Liver (tissue), 9 donors: Measurements from ENCODE around the gene SCARF1. TPM values are rescaled to one million over a fixed set of nuclear protein-coding genes. Genes with fewer than 3 reads are reported as not detected.

Source experiments
- DNase-seq: peaks from one replicate; pipeline ENCODE4 v3.0.0-alpha.2; 2017; ENCODE audit warnings: low spot score
- H3K27ac ChIP-seq, 2 donors: one replicate each; pipeline ENCODE4 v1.7.0; 2013; ENCODE audit warnings: inconsistent platforms in 2 of 2, low read length in 2 of 2, control low read depth in 1 of 2, low read depth in 1 of 2, mild to moderate bottlenecking in 1 of 2
- H3K27me3 ChIP-seq, 4 donors: one replicate each; pipeline versions ENCODE4 v1.6.1 to v1.7.0; 2013; ENCODE audit warnings: low read length in 3 of 4, inconsistent platforms in 1 of 4, mild to moderate bottlenecking in 1 of 4, moderate library complexity in 1 of 4; ENCODE audit not compliant: control insufficient read depth in 4 of 4, insufficient read depth in 4 of 4
- H3K36me3 ChIP-seq, 4 donors: one replicate each; pipeline versions ENCODE4 v1.6.1 to v1.7.0; 2013; ENCODE audit warnings: low read length in 3 of 4, mild to moderate bottlenecking in 3 of 4, low read depth in 1 of 4, moderate library complexity in 1 of 4; ENCODE audit not compliant: control insufficient read depth in 4 of 4, insufficient read depth in 3 of 4
- H3K4me1 ChIP-seq, 4 donors: one replicate each; pipeline versions ENCODE4 v1.6.1 to v1.7.0; 2013; ENCODE audit warnings: low read length in 3 of 4, mild to moderate bottlenecking in 3 of 4, moderate library complexity in 1 of 4; ENCODE audit not compliant: control insufficient read depth in 4 of 4, insufficient read depth in 4 of 4
- H3K4me3 ChIP-seq, 3 donors: one replicate each; pipeline versions ENCODE4 v1.6.1 to v1.7.0; 2013; ENCODE audit warnings: low read length in 3 of 3, control low read depth in 1 of 3, low read depth in 1 of 3, mild to moderate bottlenecking in 1 of 3
- H3K9ac ChIP-seq, 2 donors: one replicate each; pipeline ENCODE4 v1.7.0; 2013; ENCODE audit warnings: low read length in 2 of 2, mild to moderate bottlenecking in 2 of 2, moderate library complexity in 2 of 2, control low read depth in 1 of 2, low read depth in 1 of 2
- H3K9me3 ChIP-seq, 4 donors: one replicate each; pipeline versions ENCODE4 v1.6.1 to v1.7.0; 2013; ENCODE audit warnings: low read length in 3 of 4; ENCODE audit not compliant: control insufficient read depth in 4 of 4
- EGR1 ChIP-seq, 2 donors: IDR thresholded peaks; 2 replicates each; pipeline ENCODE4 v1.6.1; 2016 to 2018; ENCODE audit warnings: antibody characterized with exemption in 2 of 2, low read depth in 2 of 2
- FOXA1 ChIP-seq: IDR thresholded peaks from 2 replicates; pipeline ENCODE4 v1.6.1; 2016; ENCODE audit warnings: antibody characterized with exemption
- FOXA2 ChIP-seq: IDR thresholded peaks from 2 replicates; pipeline ENCODE4 v1.6.1; 2016; ENCODE audit warnings: antibody characterized with exemption
- GABPA ChIP-seq, 2 donors: IDR thresholded peaks in 1 of 2; conservative IDR thresholded peaks in 1 of 2; 2 replicates each; pipeline ENCODE4 v1.6.1; 2016; ENCODE audit warnings: antibody characterized with exemption in 2 of 2, mild to moderate bottlenecking in 1 of 2, moderate library complexity in 1 of 2
- HNF4A ChIP-seq, 2 donors: conservative IDR thresholded peaks; 2 replicates each; pipeline ENCODE4 v1.6.1; 2016; ENCODE audit warnings: antibody characterized with exemption in 2 of 2, mild to moderate bottlenecking in 2 of 2
- HNF4G ChIP-seq: IDR thresholded peaks from 2 replicates; pipeline ENCODE4 v1.6.1; 2016; ENCODE audit warnings: antibody characterized with exemption
- NR2F2 ChIP-seq: IDR thresholded peaks from 2 replicates; pipeline ENCODE4 v1.6.1; 2016; ENCODE audit warnings: antibody characterized with exemption
- RAD21 ChIP-seq, 2 donors: IDR thresholded peaks; 2 replicates each; pipeline ENCODE4 v1.6.1; 2016; ENCODE audit warnings: antibody characterized with exemption in 2 of 2, mild to moderate bottlenecking in 2 of 2
- RXRA ChIP-seq, 2 donors: IDR thresholded peaks; 2 replicates each; pipeline ENCODE4 v1.6.1; 2017 to 2018; ENCODE audit warnings: antibody characterized with exemption in 2 of 2, mild to moderate bottlenecking in 1 of 2
- SP1 ChIP-seq: IDR thresholded peaks from 2 replicates; pipeline ENCODE4 v1.6.1; 2018; ENCODE audit warnings: antibody characterized with exemption, mild to moderate bottlenecking
- TAF1 ChIP-seq: conservative IDR thresholded peaks from 2 replicates; pipeline ENCODE4 v1.6.1; 2016; ENCODE audit warnings: antibody characterized with exemption, mild to moderate bottlenecking
- YY1 ChIP-seq: IDR thresholded peaks from 2 replicates; pipeline ENCODE4 v1.6.1; 2016; ENCODE audit warnings: antibody characterized with exemption, mild to moderate bottlenecking
- WGBS: extraction: QIAGEN DNeasy Blood & Tissue Kit; methylation state at CpG from one replicate; pipeline ENCODE4 v1.1.7; 2013; 5-methylcytosine and 5-hydroxymethylcytosine counted together
- polyA plus RNA-seq, 2 donors: library from polyadenylated mRNA; stranded (reverse) in 1 of 2; unstranded in 1 of 2; fragments of 200-250 nt in 1 of 2; fragments of >200 nt in 1 of 2; fragmentation: Nextera tagmentation in 1 of 2; extraction: Ambion mirVana in 1 of 2; gene quantifications; one replicate each; pipeline versions ENCODE4 v1.2.1 to v1.2.3, GENCODE V29; 2013 to 2015
- total RNA-seq, 2 donors: library from RNA; depleted of rRNA; stranded (reverse); fragments of >200 nt; gene quantifications; one replicate each; pipeline ENCODE4 v1.2.3, GENCODE V29; 2014
- TF ChIP-seq, protein P1 (sequence below): IDR thresholded peaks from 2 replicates; pipeline ENCODE4 v1.6.1; 2016; ENCODE audit warnings: antibody characterized with exemption, mild to moderate bottlenecking
- TF ChIP-seq, protein P2 (sequence below): IDR thresholded peaks from 2 replicates; pipeline ENCODE4 v1.6.1; 2016; ENCODE audit warnings: antibody characterized with exemption
- TF ChIP-seq, protein P3 (sequence below): IDR thresholded peaks from 2 replicates; pipeline ENCODE4 v1.6.1; 2016; ENCODE audit warnings: antibody characterized with exemption
- TF ChIP-seq, protein P4 (sequence below): fragments of 150-350 bp; IDR thresholded peaks from 2 replicates; pipeline ENCODE4 v1.5.1; 2017; ENCODE audit warnings: improper control_type of control experiment, low read depth, low read length; ENCODE audit not compliant: missing input control
- TF ChIP-seq, protein P5 (sequence below): IDR thresholded peaks from 2 replicates; pipeline ENCODE4 v1.6.1; 2016; ENCODE audit warnings: antibody characterized with exemption
- donor health status: healthy.
- donor health status: healthy.
- donor health status: healthy.
- donor health status: healthy.
- donor health status: healthy.

The SCARF1 gene
- total and polyA plus RNA-seq, 4 donors: 1.3 to 11.9 (median 8.4) TPM

DNA sequence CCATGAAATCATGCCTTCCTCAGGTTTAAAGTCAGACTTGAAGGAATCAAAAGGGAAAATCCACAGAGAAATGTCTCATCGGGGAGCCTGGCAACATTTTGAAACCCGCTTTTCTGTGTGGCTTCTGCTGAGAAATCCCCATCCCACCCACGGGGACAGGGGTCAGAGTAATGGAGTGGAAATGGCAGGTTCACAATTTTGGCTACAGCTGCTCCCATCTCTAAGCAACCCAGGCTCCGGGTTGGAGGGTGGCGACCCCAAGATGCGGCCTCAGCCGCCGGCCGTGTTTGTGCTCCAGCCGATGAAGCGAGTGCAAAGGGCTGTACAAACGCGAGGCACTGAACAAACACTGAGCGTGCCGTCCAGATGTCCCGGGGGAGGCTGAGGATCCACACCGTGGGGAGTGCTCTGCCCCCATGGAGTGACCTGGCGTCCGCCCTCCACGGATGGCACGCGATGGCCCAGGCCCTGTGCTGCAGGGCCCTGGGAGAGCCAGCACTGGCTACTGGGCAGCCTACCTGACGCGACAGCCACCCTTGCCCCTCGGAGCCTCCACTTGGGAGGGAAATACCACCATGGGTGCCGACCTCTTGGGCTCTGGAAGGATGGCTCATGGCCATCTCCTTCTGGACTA, 39.1 kb downstream of the SCARF1 start:
- TF ChIP-seq, protein P1, sequence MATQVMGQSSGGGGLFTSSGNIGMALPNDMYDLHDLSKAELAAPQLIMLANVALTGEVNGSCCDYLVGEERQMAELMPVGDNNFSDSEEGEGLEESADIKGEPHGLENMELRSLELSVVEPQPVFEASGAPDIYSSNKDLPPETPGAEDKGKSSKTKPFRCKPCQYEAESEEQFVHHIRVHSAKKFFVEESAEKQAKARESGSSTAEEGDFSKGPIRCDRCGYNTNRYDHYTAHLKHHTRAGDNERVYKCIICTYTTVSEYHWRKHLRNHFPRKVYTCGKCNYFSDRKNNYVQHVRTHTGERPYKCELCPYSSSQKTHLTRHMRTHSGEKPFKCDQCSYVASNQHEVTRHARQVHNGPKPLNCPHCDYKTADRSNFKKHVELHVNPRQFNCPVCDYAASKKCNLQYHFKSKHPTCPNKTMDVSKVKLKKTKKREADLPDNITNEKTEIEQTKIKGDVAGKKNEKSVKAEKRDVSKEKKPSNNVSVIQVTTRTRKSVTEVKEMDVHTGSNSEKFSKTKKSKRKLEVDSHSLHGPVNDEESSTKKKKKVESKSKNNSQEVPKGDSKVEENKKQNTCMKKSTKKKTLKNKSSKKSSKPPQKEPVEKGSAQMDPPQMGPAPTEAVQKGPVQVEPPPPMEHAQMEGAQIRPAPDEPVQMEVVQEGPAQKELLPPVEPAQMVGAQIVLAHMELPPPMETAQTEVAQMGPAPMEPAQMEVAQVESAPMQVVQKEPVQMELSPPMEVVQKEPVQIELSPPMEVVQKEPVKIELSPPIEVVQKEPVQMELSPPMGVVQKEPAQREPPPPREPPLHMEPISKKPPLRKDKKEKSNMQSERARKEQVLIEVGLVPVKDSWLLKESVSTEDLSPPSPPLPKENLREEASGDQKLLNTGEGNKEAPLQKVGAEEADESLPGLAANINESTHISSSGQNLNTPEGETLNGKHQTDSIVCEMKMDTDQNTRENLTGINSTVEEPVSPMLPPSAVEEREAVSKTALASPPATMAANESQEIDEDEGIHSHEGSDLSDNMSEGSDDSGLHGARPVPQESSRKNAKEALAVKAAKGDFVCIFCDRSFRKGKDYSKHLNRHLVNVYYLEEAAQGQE: no peak
- TF ChIP-seq, protein P2, sequence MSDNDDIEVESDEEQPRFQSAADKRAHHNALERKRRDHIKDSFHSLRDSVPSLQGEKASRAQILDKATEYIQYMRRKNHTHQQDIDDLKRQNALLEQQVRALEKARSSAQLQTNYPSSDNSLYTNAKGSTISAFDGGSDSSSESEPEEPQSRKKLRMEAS: no peak
- TF ChIP-seq HNF4A (conservative IDR thresholded peaks at IDR 0.05) (no peak), HNF4G (no peak), YY1 (no peak), TAF1 (no peak)
- 56% methylated on average over 26 of the region's 26 CpGs for WGBS
- Histone ChIP-seq H3K27ac (peak overlapping the region; percentile 29 to 40), H3K4me3 (no peak overlapping the region), H3K9me3 (no peaks in the 10 kb centered on the region), H3K36me3 (no peaks in the 10 kb centered on the region), H3K9ac (no peak overlapping the region), H3K4me1 (peaks cover 0 to 5% (median 2%) of the 10 kb centered on the region in 4 donors), H3K27me3 (no peaks in the 10 kb centered on the region)
- DNase-seq: no peak

DNA sequence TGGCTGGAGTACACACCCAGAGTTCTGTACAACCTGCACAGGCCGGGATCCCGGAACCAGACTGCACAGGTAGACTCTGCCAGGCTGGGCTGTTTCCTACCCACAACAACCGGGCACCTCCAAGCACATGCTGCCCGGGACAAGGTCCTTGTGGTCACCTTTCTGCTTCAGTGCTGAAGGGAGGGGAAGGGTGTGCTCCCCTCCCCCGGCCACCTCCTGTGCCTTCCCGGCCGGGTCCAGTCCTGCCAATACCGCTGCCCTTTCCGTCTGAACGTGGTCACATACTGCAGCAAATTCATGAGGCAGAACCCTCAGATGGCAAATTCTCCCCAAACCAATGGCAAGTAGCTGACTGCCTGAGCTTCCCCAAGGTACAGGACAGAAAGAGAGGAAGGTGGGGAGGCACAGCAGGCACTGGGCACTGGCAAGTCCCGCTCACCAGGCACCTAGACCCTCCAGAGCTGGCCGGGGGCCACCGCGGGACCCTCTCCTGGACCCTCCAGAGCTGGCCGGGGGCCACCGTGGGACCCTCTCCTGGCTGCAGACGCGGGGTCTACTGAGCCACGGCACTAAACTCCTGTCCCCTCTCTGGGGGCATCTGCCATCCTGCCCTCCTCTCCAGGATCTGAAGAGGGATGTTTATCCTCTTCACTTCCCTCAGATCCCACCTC, 39.7 kb downstream of the SCARF1 start:
- TF ChIP-seq SP1 (no peak), RAD21 (IDR thresholded peaks at IDR 0.05) (no peak), GABPA (IDR thresholded peaks at IDR 0.05 in 1 of 2, conservative IDR thresholded peaks at IDR 0.05 in 1 of 2) (no peak), NR2F2 (no peak), FOXA2 (no peak), FOXA1 (no peak), EGR1 (IDR thresholded peaks at IDR 0.05; ENCODE audit: low read depth in 2 of 2) (no peak), RXRA (IDR thresholded peaks at IDR 0.05) (no peak), HNF4G (no peak), HNF4A (conservative IDR thresholded peaks at IDR 0.05) (no peak)
- TF ChIP-seq, protein P1: no peak
- TF ChIP-seq, protein P3, sequence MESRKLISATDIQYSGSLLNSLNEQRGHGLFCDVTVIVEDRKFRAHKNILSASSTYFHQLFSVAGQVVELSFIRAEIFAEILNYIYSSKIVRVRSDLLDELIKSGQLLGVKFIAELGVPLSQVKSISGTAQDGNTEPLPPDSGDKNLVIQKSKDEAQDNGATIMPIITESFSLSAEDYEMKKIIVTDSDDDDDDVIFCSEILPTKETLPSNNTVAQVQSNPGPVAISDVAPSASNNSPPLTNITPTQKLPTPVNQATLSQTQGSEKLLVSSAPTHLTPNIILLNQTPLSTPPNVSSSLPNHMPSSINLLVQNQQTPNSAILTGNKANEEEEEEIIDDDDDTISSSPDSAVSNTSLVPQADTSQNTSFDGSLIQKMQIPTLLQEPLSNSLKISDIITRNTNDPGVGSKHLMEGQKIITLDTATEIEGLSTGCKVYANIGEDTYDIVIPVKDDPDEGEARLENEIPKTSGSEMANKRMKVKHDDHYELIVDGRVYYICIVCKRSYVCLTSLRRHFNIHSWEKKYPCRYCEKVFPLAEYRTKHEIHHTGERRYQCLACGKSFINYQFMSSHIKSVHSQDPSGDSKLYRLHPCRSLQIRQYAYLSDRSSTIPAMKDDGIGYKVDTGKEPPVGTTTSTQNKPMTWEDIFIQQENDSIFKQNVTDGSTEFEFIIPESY: no peak
- TF ChIP-seq, protein P4, sequence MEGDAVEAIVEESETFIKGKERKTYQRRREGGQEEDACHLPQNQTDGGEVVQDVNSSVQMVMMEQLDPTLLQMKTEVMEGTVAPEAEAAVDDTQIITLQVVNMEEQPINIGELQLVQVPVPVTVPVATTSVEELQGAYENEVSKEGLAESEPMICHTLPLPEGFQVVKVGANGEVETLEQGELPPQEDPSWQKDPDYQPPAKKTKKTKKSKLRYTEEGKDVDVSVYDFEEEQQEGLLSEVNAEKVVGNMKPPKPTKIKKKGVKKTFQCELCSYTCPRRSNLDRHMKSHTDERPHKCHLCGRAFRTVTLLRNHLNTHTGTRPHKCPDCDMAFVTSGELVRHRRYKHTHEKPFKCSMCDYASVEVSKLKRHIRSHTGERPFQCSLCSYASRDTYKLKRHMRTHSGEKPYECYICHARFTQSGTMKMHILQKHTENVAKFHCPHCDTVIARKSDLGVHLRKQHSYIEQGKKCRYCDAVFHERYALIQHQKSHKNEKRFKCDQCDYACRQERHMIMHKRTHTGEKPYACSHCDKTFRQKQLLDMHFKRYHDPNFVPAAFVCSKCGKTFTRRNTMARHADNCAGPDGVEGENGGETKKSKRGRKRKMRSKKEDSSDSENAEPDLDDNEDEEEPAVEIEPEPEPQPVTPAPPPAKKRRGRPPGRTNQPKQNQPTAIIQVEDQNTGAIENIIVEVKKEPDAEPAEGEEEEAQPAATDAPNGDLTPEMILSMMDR: no peak
- TF ChIP-seq, protein P2: no peak
- TF ChIP-seq, protein P5, sequence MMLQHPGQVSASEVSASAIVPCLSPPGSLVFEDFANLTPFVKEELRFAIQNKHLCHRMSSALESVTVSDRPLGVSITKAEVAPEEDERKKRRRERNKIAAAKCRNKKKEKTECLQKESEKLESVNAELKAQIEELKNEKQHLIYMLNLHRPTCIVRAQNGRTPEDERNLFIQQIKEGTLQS: no peak
- Histone ChIP-seq H3K27me3 (no peaks in the 10 kb centered on the region), H3K9me3 (no peaks in the 10 kb centered on the region), H3K36me3 (no peaks in the 10 kb centered on the region), H3K4me1 (peaks cover 0 to 5% (median 2%) of the 10 kb centered on the region in 4 donors), H3K9ac (no peak overlapping the region), H3K27ac (no peak overlapping the region), H3K4me3 (no peak overlapping the region)
- 82% methylated on average over 19 of the region's 19 CpGs for WGBS
- no peak for DNase-seq
